ENCODE results near the gene ABHD10. TPM values are rescaled to one million over a fixed set of nuclear protein-coding genes. Genes with fewer than 3 reads are reported as not detected.

Gene ABHD10
- total RNA-seq, 1 experiment from 2014 or later, result 41.8 TPM

GRCh38 chr3:112007633-112008032 lies 28.8 kb downstream of the ABHD10 start:
- H3K9me3 ChIP-seq, result no peaks in the 10 kb centered on the region
- no peaks in the 10 kb centered on the region for H3K9me3 Mint-ChIP-seq (ENCODE audit: unreplicated experiment)
- H3K36me3 Mint-ChIP-seq (ENCODE audit: insufficient read depth, unreplicated experiment), result no peaks in the 10 kb centered on the region
- no peak overlapping the region for H3K4me3 ChIP-seq (ENCODE audit: low read depth, low read length)
- no peaks in the 10 kb centered on the region for H3K27me3 Mint-ChIP-seq (ENCODE audit: insufficient read depth, unreplicated experiment)
- intact Hi-C loops (cut with micrococcal nuclease; ENCODE audit: unreplicated experiment), result no loop called here
- H3K27ac Mint-ChIP-seq (ENCODE audit: unreplicated experiment), result no peak overlapping the region
- H3K4me3 Mint-ChIP-seq (ENCODE audit: unreplicated experiment), result no peak overlapping the region
- TF ChIP-seq, protein P1, sequence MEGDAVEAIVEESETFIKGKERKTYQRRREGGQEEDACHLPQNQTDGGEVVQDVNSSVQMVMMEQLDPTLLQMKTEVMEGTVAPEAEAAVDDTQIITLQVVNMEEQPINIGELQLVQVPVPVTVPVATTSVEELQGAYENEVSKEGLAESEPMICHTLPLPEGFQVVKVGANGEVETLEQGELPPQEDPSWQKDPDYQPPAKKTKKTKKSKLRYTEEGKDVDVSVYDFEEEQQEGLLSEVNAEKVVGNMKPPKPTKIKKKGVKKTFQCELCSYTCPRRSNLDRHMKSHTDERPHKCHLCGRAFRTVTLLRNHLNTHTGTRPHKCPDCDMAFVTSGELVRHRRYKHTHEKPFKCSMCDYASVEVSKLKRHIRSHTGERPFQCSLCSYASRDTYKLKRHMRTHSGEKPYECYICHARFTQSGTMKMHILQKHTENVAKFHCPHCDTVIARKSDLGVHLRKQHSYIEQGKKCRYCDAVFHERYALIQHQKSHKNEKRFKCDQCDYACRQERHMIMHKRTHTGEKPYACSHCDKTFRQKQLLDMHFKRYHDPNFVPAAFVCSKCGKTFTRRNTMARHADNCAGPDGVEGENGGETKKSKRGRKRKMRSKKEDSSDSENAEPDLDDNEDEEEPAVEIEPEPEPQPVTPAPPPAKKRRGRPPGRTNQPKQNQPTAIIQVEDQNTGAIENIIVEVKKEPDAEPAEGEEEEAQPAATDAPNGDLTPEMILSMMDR (IDR thresholded peaks at IDR 0.05; ENCODE audit: insufficient read depth in 1 of 2, low read depth in 1 of 2, low read length in 1 of 2, severe bottlenecking in 1 of 2, unreplicated experiment in 1 of 2), result no peak
- H3K4me1 ChIP-seq, result peaks cover 15% of the 10 kb centered on the region
- no peak for DNase-seq
- H3K27me3 ChIP-seq (replicated peaks; ENCODE audit: control insufficient read depth, insufficient read depth, low read length), result no peaks in the 10 kb centered on the region
- ChIA-PET POLR2A (no interaction called here), CTCF (interaction anchor here (0.8 to 1.3 kb wide), 2 partner anchors 18 to 293 kb away, joined by 4 to 8 read pairs; no protein-coding TSS in a partner anchor)
- peaks cover 26% of the 10 kb centered on the region for H3K4me1 Mint-ChIP-seq (ENCODE audit: low read depth, unreplicated experiment)
- H3K36me3 ChIP-seq (ENCODE audit: control insufficient read depth, insufficient read depth, low read length), result no peaks in the 10 kb centered on the region
- no TSS peak for BruUV-seq (replicated peaks)

GRCh38 chr3:112009670-112010069 lies 30.8 kb downstream of the ABHD10 start:
- intact Hi-C loops (cut with micrococcal nuclease; ENCODE audit: unreplicated experiment), result no loop called here
- Mint-ChIP-seq H3K27me3 (ENCODE audit: insufficient read depth, unreplicated experiment) (no peaks in the 10 kb centered on the region), H3K4me1 (ENCODE audit: low read depth, unreplicated experiment) (peaks cover 5% of the 10 kb centered on the region), H3K9me3 (ENCODE audit: unreplicated experiment) (no peaks in the 10 kb centered on the region), H3K27ac (ENCODE audit: unreplicated experiment) (no peak overlapping the region), H3K36me3 (ENCODE audit: insufficient read depth, unreplicated experiment) (no peaks in the 10 kb centered on the region), H3K4me3 (ENCODE audit: unreplicated experiment) (no peak overlapping the region)
- no TSS peak for BruUV-seq (replicated peaks)
- H3K9me3 ChIP-seq, result no peaks in the 10 kb centered on the region
- H3K27me3 ChIP-seq (replicated peaks; ENCODE audit: control insufficient read depth, insufficient read depth, low read length), result no peaks in the 10 kb centered on the region
- no peaks in the 10 kb centered on the region for H3K36me3 ChIP-seq (ENCODE audit: control insufficient read depth, insufficient read depth, low read length)
- peaks cover 11% of the 10 kb centered on the region for H3K4me1 ChIP-seq
- no peak for DNase-seq
- TF ChIP-seq, protein P1 (IDR thresholded peaks at IDR 0.05; ENCODE audit: insufficient read depth in 1 of 2, low read depth in 1 of 2, low read length in 1 of 2, severe bottlenecking in 1 of 2, unreplicated experiment in 1 of 2), result no peak
- ChIA-PET POLR2A (no interaction called here), CTCF (no interaction called here)
- H3K4me3 ChIP-seq (ENCODE audit: low read depth, low read length), result no peak overlapping the region

GRCh38 chr3:112010636-112011035 lies 31.8 kb downstream of the ABHD10 start:
- H3K27ac Mint-ChIP-seq (ENCODE audit: unreplicated experiment), result no peak overlapping the region
- Histone ChIP-seq H3K4me3 (ENCODE audit: low read depth, low read length) (no peak overlapping the region), H3K27me3 (replicated peaks; ENCODE audit: control insufficient read depth, insufficient read depth, low read length) (no peaks in the 10 kb centered on the region), H3K4me1 (0 out of 2 replicates have a peak, but pooled peaks cover 6% of the 10 kb centered on the region), H3K9me3 (no peaks in the 10 kb centered on the region), H3K36me3 (ENCODE audit: control insufficient read depth, insufficient read depth, low read length) (no peaks in the 10 kb centered on the region)
- intact Hi-C loops (cut with micrococcal nuclease; ENCODE audit: unreplicated experiment), result no loop called here
- DNase-seq, result no peak
- CTCF ChIA-PET, result no interaction called here
- no peak overlapping the region for H3K4me3 Mint-ChIP-seq (ENCODE audit: unreplicated experiment)
- no peaks in the 10 kb centered on the region for H3K4me1 Mint-ChIP-seq (ENCODE audit: low read depth, unreplicated experiment)
- TF ChIP-seq, protein P1 (IDR thresholded peaks at IDR 0.05; ENCODE audit: insufficient read depth in 1 of 2, low read depth in 1 of 2, low read length in 1 of 2, severe bottlenecking in 1 of 2, unreplicated experiment in 1 of 2), result no peak
- POLR2A ChIA-PET, result no interaction called here
- H3K36me3 Mint-ChIP-seq (ENCODE audit: insufficient read depth, unreplicated experiment), result no peaks in the 10 kb centered on the region
- BruUV-seq (replicated peaks), result no TSS peak
- H3K27me3 Mint-ChIP-seq (ENCODE audit: insufficient read depth, unreplicated experiment), result no peaks in the 10 kb centered on the region
- H3K9me3 Mint-ChIP-seq (ENCODE audit: unreplicated experiment), result no peaks in the 10 kb centered on the region

All from Caco-2 (cell line).